Caco-2 (cell line): ENCODE results near the gene TRAPPC14. TPM values are rescaled to one million over a fixed set of nuclear protein-coding genes. Genes with fewer than 3 reads are reported as not detected.
A peak's percentile ranks its signal among the peaks of the same experiment; 100 is the strongest.

ENCODE experiments used
- BruUV-seq: library from RNA; stranded (reverse); fragments of 400-500 nt; replicated peaks from 2 replicates; lab custom pipeline; 2021; lab: Mats Ljungman, UMichigan
- CTCF ChIA-PET: fragments of 300-600 bp; sonication (Branson Sonifier 250); formaldehyde crosslinking; loops from one replicate; lab custom pipeline; 2022; ENCODE audit warnings: antibody characterized with exemption; lab: Charles Lee
- POLR2A ChIA-PET: fragments of 300-600 bp; sonication (Branson Sonifier 250); formaldehyde crosslinking; loops from one replicate; lab custom pipeline; 2022; ENCODE audit warnings: antibody characterized with exemption; lab: Charles Lee
- DNase-seq, 2 experiments: peaks; one replicate each; pipeline versions ENCODE4 v3.0.0 to v3.0.0-alpha.2; 2020 to 2022
- H3K27me3 ChIP-seq: replicated peaks from 2 replicates; pipeline ENCODE4 v1.6.0; 2011; ENCODE audit warnings: low read length; ENCODE audit not compliant: control insufficient read depth, insufficient read depth
- H3K36me3 ChIP-seq: 2 replicates; pipeline ENCODE4 v1.5.1; 2011; ENCODE audit warnings: low read length; ENCODE audit not compliant: control insufficient read depth, insufficient read depth
- H3K4me1 ChIP-seq: fragments of 250-450 bp; sonication (Bioruptor Pico); 2 replicates; pipeline ENCODE4 v1.5.1; 2020; ENCODE audit warnings: mild to moderate bottlenecking
- H3K4me3 ChIP-seq: 2 replicates; pipeline ENCODE4 v1.5.1; 2011; ENCODE audit warnings: low read depth, mild to moderate bottlenecking, control low read depth, low read length
- H3K9me3 ChIP-seq: fragments of 250-450 bp; sonication (Bioruptor Pico); 2 replicates; pipeline ENCODE4 v1.5.1; 2020; ENCODE audit warnings: mild to moderate bottlenecking, moderate library complexity
- H3K27ac Mint-ChIP-seq: one replicate; pipeline ENCODE4 v1.8.0; 2022; ENCODE audit warnings: mixed read lengths; ENCODE audit not compliant: unreplicated experiment
- H3K27me3 Mint-ChIP-seq: one replicate; pipeline ENCODE4 v1.8.0; 2022; ENCODE audit warnings: mixed read lengths; ENCODE audit not compliant: insufficient read depth, unreplicated experiment
- H3K36me3 Mint-ChIP-seq: one replicate; pipeline ENCODE4 v1.8.0; 2022; ENCODE audit warnings: mild to moderate bottlenecking, mixed read lengths; ENCODE audit not compliant: insufficient read depth, unreplicated experiment
- H3K4me1 Mint-ChIP-seq: one replicate; pipeline ENCODE4 v1.8.0; 2022; ENCODE audit warnings: low read depth, mixed read lengths; ENCODE audit not compliant: unreplicated experiment
- H3K4me3 Mint-ChIP-seq: one replicate; pipeline ENCODE4 v1.8.0; 2022; ENCODE audit warnings: mild to moderate bottlenecking, moderate library complexity, mixed read lengths; ENCODE audit not compliant: unreplicated experiment
- H3K9me3 Mint-ChIP-seq: one replicate; pipeline ENCODE4 v1.8.0; 2022; ENCODE audit warnings: mixed read lengths; ENCODE audit not compliant: unreplicated experiment
- CTCF ChIP-seq, 2 experiments: fragments of 200-600 bp in 1 of 2; IDR thresholded peaks; 1 replicate in 1 of 2; 2 replicates in 1 of 2; pipeline versions ENCODE4 v1.5.1 to v1.8.0; 2011 to 2022; ENCODE audit warnings: antibody characterized with exemption in 1 of 2, control low read depth in 1 of 2, inconsistent platforms in 1 of 2, low read depth in 1 of 2, low read length in 1 of 2, mild to moderate bottlenecking in 1 of 2, moderate library complexity in 1 of 2; ENCODE audit not compliant: insufficient read depth in 1 of 2, severe bottlenecking in 1 of 2, unreplicated experiment in 1 of 2
- intact Hi-C: fragments of 100-400 bp; cut with micrococcal nuclease; formaldehyde crosslinking; loops from one replicate; pipeline ENCODE4 v1.10.0; 2022; ENCODE audit not compliant: unreplicated experiment
- total RNA-seq: library from RNA; stranded (reverse); gene quantifications from 2 replicates; pipeline ENCODE4 v1.2.3, GENCODE V29; 2022

The TRAPPC14 gene
- total RNA-seq, 1 experiment from 2014 or later, result 23.2 TPM

- Mint-ChIP-seq H3K27ac (no peak overlapping the region), H3K27me3 (no peaks in the 10 kb centered on the region), H3K9me3 (no peaks in the 10 kb centered on the region), H3K4me1 (peaks cover 25% of the 10 kb centered on the region), H3K36me3 (peaks cover 84% of the 10 kb centered on the region), H3K4me3 (no peak overlapping the region)
- DNase-seq, result no peak
- intact Hi-C loops, result no loop called here
- no peak for TF ChIP-seq CTCF (IDR thresholded peaks at IDR 0.05; ENCODE audit: insufficient read depth in 1 of 2, low read depth in 1 of 2, low read length in 1 of 2, severe bottlenecking in 1 of 2, unreplicated experiment in 1 of 2)
- H3K36me3 ChIP-seq, result no peaks in the 10 kb centered on the region; the same call in 1 of the 2 replicates
- H3K9me3 ChIP-seq, result no peaks in the 10 kb centered on the region
- no TSS peak for BruUV-seq
- POLR2A ChIA-PET, result no interaction called here
- H3K27me3 ChIP-seq, result no peaks in the 10 kb centered on the region
- no peak overlapping the region for H3K4me3 ChIP-seq
- H3K4me1 ChIP-seq, result peaks cover 18% of the 10 kb centered on the region
- CTCF ChIA-PET, result interaction anchor here (0.6 kb wide), 1 partner anchor 1727 kb away, joined by 3 read pairs; no protein-coding TSS in a partner anchor
These were observed 5.4 kb downstream of the TRAPPC14 start for GRCh38 chr7:100152937-100153666.

- CTCF ChIA-PET, result interaction anchor here (0.6 kb wide), 1 partner anchor 1728 kb away, joined by 3 read pairs; no protein-coding TSS in a partner anchor
- Mint-ChIP-seq H3K27ac (no peak overlapping the region), H3K27me3 (no peaks in the 10 kb centered on the region), H3K4me3 (no peak overlapping the region), H3K36me3 (peaks cover 78% of the 10 kb centered on the region), H3K4me1 (peaks cover 20% of the 10 kb centered on the region), H3K9me3 (no peaks in the 10 kb centered on the region)
- POLR2A ChIA-PET, result no interaction called here
- intact Hi-C loops, result no loop called here
- Histone ChIP-seq H3K9me3 (no peaks in the 10 kb centered on the region), H3K36me3 (no peaks in the 10 kb centered on the region; the same call in 1 of the 2 replicates), H3K4me1 (peaks cover 14% of the 10 kb centered on the region), H3K4me3 (no peak overlapping the region), H3K27me3 (no peaks in the 10 kb centered on the region)
- TF ChIP-seq CTCF (IDR thresholded peaks at IDR 0.05; ENCODE audit: insufficient read depth in 1 of 2, low read depth in 1 of 2, low read length in 1 of 2, severe bottlenecking in 1 of 2, unreplicated experiment in 1 of 2), result no peak
- BruUV-seq, result no TSS peak
- DNase-seq, result no peak
These were observed 6.1 kb downstream of the TRAPPC14 start for GRCh38 chr7:100152404-100152803.

GRCh38 chr7:100148559-100149328 is 9.8 kb downstream of the TRAPPC14 start, which contains the start of gene LAMTOR4:
LAMTOR4 (plus strand) TSS chr7:100148918; CDS start chr7:100148973, 55 bp downstream.
- ChIA-PET CTCF (interaction anchor here (0.6 to 1.7 kb wide), 10 partner anchors 10 to 280 kb away, joined by 3 to 7 read pairs (median 4); partner anchors contain the start of genes GAL3ST4 and ZCWPW1), POLR2A (interaction anchor here (0.5 to 1.8 kb wide), 15 partner anchors 9 to 280 kb away, joined by 3 to 12 read pairs (median 3); partner anchors contain the start of genes AP4M1, GPC2, MBLAC1 and MCM7)
- no TSS peak for BruUV-seq
- peaks cover 3% of the 10 kb centered on the region for H3K4me1 ChIP-seq
- peak within 1 kb of the TSS; percentile 95 for H3K4me3 Mint-ChIP-seq
- H3K27ac Mint-ChIP-seq, result peak within 1 kb of the TSS; percentile 77
- H3K4me3 ChIP-seq, result peak within 1 kb of the TSS; percentile 71
- no peak for TF ChIP-seq CTCF (IDR thresholded peaks at IDR 0.05; ENCODE audit: insufficient read depth in 1 of 2, low read depth in 1 of 2, low read length in 1 of 2, severe bottlenecking in 1 of 2, unreplicated experiment in 1 of 2)
- DNase-seq, result peak; percentile 99 to 100
- no peaks in the 10 kb centered on the region for H3K9me3 Mint-ChIP-seq
- peaks cover 12% of the 10 kb centered on the region for H3K4me1 Mint-ChIP-seq
- H3K36me3 ChIP-seq, result no peaks in the 10 kb centered on the region
- H3K27me3 Mint-ChIP-seq, result no peaks in the 10 kb centered on the region
- H3K27me3 ChIP-seq, result no peaks in the 10 kb centered on the region
- H3K36me3 Mint-ChIP-seq, result peaks cover 48% of the 10 kb centered on the region
- intact Hi-C loops, result loop anchor here (1.0 kb wide), 1 partner anchor 10 kb away; the partner anchor contains the start of gene TRAPPC14
- H3K9me3 ChIP-seq, result no peaks in the 10 kb centered on the region
